GM10847 (cell line): ENCODE results near the gene SCN1A.

Experiments used
- POLR2A ChIP-seq: IDR thresholded peaks from 2 replicates; pipeline ENCODE4 v1.6.1; 2011; ENCODE audit not compliant: insufficient read length; ENCODE audit errors: extremely low read depth

Gene SCN1A

DNA sequence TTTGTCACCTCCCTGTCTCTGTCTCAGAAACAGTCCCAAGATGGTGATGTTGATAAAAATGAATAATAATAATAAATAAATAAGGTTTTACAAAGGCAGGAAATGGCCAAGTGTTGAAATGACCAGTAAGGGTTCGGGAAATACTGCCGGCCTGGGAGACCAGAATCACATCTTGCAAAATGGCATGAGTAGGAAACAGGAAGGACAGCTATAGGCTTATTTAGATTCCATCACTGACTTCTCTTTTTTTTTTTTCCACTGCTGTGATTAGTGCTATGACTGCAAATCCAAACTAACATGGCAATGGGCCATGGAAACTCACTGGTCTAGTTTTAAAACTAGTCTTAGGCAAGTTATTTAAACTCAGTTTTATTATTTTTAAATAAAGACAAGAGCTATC lies 60.6 kb downstream of the SCN1A start:
- no peak for TF ChIP-seq POLR2A

GRCh38 chr2:166060191-166060590 lies 67.6 kb downstream of the SCN1A start:
- TF ChIP-seq POLR2A = no peak

GRCh38 chr2:166057370-166058164 lies 70.3 kb downstream of the SCN1A start:
- no peak for TF ChIP-seq POLR2A

DNA sequence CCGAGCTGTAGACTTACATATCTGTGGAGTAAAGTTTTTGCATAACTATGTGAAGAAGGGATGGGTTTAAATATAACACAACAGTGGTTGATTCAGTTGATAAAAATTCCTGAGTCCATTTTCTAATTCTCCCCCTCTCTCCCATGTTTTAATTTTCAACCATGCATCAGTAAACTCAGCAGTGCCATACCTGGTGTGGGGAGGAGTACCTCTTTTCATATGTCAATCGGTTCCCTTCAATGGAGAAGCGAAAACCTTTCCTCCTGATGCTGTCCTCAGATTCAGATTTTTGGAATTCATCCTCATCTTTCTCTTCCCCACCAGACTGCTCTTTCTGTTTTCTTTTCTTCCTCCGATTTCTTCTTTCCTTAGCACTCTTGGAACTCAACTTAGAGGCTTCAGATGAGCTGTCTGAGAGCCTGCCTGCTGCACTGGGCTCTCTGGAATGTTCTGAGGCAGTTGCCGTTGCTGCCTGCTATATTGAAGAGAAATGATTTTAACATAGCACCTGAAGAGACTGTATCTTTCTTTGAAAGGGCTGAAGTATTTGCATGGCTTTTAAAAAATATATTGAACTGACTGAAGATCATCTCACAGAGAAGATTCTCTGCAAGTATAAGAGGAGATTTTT lies 82.9 kb downstream of the SCN1A start:
- TF ChIP-seq POLR2A = no peak

GRCh38 chr2:166042768-166043390 lies 84.9 kb downstream of the SCN1A start:
- no peak for TF ChIP-seq POLR2A

GRCh38 chr2:166042356-166042755 lies 85.5 kb downstream of the SCN1A start:
- TF ChIP-seq POLR2A = no peak

GRCh38 chr2:166041613-166042012 lies 86.2 kb downstream of the SCN1A start:
- TF ChIP-seq POLR2A = no peak

DNA sequence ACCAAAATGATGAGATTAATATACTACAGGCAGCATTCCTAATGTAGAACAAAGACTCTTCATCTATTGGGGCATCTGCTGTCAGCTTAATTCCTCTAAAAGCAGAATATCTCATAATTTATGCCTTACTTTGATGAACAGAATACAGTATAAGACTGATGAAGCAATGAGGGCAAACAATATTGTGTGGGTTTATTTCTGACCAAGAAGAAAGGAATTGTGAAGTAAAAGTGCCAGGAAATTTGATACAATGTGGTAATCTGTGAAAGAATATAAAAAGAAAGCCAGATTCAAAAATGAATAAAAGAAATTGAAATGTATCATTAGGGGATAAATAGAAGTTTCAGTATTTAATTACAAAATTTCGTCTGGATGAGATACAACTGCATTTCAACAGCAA lies 95.5 kb downstream of the SCN1A start:
- TF ChIP-seq POLR2A = no peak

DNA sequence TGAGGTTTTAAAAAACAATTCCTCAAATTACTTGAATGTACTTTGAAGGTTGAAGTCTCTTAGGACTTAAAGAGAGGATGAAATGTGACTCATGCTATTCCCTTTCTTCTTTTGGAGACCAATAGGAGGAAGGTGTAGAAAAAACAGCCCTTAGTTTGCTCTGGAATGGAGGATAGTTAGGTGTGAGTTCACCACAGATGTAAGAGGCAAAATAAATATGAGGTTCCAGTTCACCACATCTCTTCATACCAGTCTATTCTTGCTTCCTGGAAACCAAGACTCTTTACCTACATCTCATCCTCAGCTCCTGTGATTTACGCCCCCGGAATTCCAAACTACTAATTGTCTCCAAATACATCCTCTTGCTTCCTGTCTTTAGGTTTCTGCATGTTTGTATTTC lies 96.8 kb downstream of the SCN1A start:
- TF ChIP-seq POLR2A = no peak

GRCh38 chr2:166025313-166025712 lies 102.5 kb downstream of the SCN1A start:
- no peak for TF ChIP-seq POLR2A

GRCh38 chr2:166017208-166017607 lies 110.6 kb downstream of the SCN1A start:
- TF ChIP-seq POLR2A = no peak

DNA sequence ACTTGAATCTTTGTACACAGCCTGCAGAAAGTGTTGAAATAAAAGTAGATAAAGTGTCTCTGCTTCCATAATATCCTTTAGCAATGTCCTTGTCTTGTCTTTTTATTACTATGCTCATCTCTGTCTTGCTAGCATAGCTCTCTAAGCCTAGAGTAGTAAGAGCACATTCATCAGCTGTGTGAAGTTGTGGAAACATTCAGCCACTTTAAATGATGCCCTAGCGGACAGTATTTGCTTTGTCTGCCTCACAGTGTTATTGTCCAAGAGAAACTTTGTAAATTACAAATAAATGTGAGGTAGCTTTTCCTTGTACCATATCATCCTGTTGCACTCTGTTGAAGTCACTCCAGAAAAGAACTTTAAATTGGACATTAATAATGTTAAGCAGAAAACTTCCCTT lies 113.9 kb downstream of the SCN1A start:
- TF ChIP-seq POLR2A = no peak

GRCh38 chr2:166011660-166012059 lies 116.2 kb downstream of the SCN1A start:
- TF ChIP-seq POLR2A = no peak

DNA sequence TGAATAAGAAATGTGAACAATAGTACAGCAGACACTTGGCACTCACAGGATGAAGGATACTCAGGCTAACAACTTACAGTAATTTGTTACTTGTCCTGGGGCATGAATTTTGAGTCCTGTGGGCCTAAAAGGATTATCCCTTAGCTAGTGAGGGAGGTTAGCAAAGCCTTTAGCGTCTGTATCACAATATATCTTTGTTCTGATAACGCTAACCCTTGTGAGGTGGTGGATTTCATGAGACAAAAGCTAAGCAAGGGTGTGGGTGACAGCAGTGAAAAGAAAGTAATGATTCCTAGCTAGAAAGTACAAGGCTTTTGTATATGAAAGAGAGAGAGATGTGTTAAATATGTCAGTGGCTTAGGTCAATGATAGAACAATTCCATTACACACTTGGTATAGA lies 127.4 kb downstream of the SCN1A start:
- TF ChIP-seq POLR2A = no peak

DNA sequence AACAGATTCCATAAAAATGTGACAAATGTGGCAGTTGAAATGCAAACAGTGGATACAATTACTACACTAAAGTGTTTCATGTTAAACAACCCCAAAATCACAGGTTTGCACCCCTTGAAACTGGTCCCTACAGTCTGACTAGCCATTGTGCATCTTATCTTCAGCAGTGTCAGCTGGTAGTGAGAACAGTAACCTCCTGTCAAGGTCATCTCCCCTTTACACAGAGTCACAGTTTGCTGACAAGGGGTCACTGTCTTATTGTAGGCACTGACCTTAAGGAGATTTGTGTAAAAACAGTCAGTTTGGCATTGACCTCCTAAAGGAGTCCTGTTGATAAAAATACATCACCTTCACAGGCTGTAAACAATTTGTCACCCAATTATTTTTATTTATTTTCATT lies 137.0 kb downstream of the SCN1A start:
- TF ChIP-seq POLR2A = no peak

- no peak for TF ChIP-seq POLR2A
Measured at GRCh38 chr2:165989851-165990250, 138.0 kb downstream of the SCN1A start.
